GM12801 (cell line): ENCODE measurements around the gene PCED1B.

Experiments used
- TF ChIP-seq, protein P1 (sequence below): IDR thresholded peaks from one replicate; pipeline ENCODE4 v1.5.1; 2011; ENCODE audit warnings: control low read depth; ENCODE audit not compliant: insufficient read length; ENCODE audit errors: extremely low read depth

PCED1B gene

DNA sequence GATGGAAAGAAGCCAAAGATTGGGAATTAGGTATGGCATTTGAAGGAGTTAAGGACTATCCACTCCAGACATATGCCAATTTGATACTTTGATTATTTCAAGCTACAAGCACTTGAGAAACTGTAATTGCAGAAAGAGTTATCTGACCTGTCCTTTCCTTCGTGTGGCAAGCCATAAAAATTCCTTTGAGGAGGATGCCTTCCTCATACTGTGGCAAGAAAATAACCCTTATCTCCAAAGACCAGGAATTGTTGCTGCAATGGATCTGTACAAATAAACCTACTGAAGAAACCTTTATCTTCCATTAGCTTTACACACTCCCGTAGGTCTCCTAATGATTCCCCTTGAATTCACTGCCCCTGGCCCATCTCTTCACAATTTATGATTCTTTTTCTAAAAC lies 165.4 kb downstream of the PCED1B start:
- TF ChIP-seq, protein P1, sequence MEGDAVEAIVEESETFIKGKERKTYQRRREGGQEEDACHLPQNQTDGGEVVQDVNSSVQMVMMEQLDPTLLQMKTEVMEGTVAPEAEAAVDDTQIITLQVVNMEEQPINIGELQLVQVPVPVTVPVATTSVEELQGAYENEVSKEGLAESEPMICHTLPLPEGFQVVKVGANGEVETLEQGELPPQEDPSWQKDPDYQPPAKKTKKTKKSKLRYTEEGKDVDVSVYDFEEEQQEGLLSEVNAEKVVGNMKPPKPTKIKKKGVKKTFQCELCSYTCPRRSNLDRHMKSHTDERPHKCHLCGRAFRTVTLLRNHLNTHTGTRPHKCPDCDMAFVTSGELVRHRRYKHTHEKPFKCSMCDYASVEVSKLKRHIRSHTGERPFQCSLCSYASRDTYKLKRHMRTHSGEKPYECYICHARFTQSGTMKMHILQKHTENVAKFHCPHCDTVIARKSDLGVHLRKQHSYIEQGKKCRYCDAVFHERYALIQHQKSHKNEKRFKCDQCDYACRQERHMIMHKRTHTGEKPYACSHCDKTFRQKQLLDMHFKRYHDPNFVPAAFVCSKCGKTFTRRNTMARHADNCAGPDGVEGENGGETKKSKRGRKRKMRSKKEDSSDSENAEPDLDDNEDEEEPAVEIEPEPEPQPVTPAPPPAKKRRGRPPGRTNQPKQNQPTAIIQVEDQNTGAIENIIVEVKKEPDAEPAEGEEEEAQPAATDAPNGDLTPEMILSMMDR, result no peak

DNA sequence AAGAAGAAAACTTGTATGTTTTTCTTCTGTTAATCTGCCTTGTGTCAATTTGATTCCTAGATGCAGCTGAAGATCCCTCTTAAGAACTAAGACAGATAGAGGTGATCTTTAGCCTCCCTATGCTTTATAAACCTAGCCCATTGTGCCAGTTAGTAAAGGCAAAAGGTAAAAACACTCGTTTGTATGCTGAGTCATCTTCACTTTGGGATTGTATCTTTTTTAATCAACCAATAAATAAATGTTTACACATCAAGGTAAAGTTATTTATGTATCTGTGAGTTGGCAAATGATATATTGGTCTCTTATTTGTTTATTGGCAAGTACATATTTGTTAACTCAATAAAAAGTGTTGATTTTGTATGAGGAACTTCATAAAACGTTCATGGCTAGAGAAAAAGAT lies 166.2 kb downstream of the PCED1B start:
- TF ChIP-seq, protein P1, result no peak

DNA sequence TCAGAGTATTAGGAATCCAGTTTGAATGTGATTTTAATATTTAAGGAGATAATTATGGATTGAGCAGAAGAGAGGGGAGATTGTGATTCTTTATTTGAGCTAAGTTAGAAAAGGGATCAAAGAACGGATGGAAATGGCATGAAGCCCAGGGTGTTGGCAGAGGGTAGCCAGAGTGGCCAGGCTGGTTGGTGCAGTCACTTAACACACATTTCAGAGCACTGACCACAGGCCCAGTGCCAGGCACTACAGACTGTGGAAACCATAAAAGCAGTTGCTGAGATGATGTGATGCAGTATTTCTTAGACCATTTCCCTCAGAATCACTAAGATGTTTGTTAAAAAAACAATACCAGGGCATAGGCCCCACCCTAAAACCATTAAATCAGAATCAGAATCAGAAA lies 168.0 kb downstream of the PCED1B start:
- TF ChIP-seq, protein P1, result no peak

DNA sequence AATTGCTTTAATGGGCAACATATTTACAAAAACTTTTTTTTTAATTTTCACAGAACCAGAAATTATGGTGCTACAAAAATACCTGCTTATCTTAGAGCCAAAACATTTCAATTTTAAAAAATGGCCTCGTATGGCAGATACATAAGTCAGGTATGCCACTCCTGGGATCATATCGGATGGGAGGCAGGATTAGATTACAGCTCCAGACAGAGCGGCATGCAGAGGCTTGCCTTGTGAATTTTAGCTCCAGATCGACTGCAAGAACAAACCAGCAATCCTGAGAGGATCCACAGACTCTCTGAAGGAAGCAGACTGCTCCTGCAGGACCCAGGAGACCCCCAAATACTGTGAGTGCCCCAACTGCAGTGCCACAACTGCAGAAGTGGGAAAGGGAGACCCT lies 169.7 kb downstream of the PCED1B start:
- TF ChIP-seq, protein P1, result no peak

DNA sequence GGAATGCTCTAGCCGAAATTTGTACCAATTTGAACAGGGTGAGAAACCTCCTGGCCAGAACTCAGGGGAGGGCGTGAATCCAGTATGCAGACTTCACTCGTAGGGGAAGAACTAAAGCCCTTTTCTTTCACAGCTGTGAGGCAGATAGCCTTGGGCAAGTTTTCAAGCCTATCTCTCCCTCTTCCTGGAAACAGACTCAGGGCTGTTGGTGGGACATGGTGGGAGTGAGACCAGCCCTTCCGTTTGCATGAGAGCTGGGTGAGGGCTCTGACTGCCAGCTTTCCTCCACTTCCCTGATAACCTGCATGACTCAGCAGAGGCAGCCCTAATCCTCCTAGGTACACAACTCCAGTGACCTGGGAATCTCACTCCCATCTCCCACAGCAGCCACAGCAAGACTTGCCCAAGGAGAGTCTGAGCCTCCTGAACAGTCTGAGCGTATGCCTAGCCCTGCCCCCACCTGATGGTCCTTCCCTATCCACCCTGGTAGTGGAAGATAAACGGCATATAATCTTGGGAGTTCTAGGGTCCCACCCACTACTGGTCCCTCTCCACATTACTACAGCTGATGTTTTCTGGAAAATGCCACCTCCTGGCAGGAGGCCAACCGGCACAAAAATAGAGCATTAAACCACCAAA lies 170.4 kb downstream of the PCED1B start:
- TF ChIP-seq, protein P1, result no peak

DNA sequence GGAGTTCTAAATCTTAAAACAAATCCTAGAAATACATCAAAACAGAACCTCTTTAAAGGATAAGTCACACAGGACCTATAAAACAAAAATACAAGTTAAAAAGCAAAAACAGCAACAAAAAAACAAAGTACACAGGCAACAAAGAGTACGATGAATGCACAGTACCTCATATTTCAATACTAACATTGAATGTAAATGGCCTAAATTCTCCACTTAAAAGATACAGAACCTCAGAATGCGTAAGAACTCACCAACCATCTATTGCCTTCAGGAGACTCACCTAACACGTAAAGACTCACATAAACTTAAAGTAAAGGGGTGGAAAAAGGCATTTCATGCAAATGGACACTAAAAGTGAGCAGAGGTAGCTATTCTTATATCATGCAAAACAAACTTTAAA lies 172.5 kb downstream of the PCED1B start:
- TF ChIP-seq, protein P1, result no peak

DNA sequence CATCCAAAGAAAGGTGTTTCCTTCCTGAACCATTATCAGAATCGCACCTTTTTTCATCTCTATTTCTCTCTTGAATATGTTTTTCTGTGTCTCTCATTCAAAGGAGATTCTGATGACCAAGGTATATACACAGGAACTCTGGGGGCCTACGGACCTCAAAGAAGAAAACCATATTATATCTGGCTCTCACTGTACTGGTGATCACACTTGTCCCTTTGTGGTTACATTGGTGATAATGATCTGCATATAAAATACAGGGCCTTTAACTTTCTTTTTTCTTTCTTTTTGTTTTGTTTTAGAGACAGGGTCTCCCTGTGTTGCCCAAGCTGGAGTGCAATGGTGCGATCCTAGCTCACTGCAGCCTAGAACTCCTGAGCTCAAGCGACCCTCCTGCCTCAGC lies 185.5 kb downstream of the PCED1B start:
- TF ChIP-seq, protein P1, result no peak
